Measurements from ENCODE around the gene PRKAG3. TPM values are rescaled to one million over a fixed set of nuclear protein-coding genes. Genes with fewer than 3 reads are reported as not detected.

The PRKAG3 gene
- total and polyA plus RNA-seq, 2 experiments from 2014 or later = 0.23 TPM; not detected in 1

- no peak for DNase-seq (ENCODE audit: low spot score)
- Histone ChIP-seq H3K79me2 (no peaks in the 10 kb centered on the region), H3K9me2 (replicated peaks; ENCODE audit: insufficient read depth) (no peaks in the 10 kb centered on the region), H3K27ac (no peak overlapping the region), H3K36me3 (replicated peaks; ENCODE audit: insufficient read depth, low read depth) (no peaks in the 10 kb centered on the region), H4K20me1 (ENCODE audit: insufficient read depth, poor library complexity, severe bottlenecking) (no peaks in the 10 kb centered on the region), H3K27me3 (no peaks in the 10 kb centered on the region), H2AFZ (no peak overlapping the region), H3K4me3 (no peak overlapping the region), H3K4me1 (ENCODE audit: insufficient read depth) (no peaks in the 10 kb centered on the region), H3K4me2 (no peak overlapping the region), H3K9me3 (ENCODE audit: low read depth) (no peaks in the 10 kb centered on the region)
- WGBS (ENCODE audit: low lambda C conversion rate, missing lambda C conversion rate) = 91% methylated on average over 10 of the region's 10 CpGs
- no peak for TF ChIP-seq CTCF (IDR thresholded peaks at IDR 0.05; ENCODE audit: poor library complexity)
- TF ChIP-seq EZH2 (IDR thresholded peaks at IDR 0.05; ENCODE audit: borderline replicate concordance) = no peak
- no peak for TF ChIP-seq EZH2phosphoT487 (IDR thresholded peaks at IDR 0.05; ENCODE audit: low read depth, severe bottlenecking, unreplicated experiment)
Observed at GRCh38 chr2:218826791-218827190, 4.8 kb downstream of the PRKAG3 start.

GRCh38 chr2:218824004-218824403 lies 7.6 kb downstream of the PRKAG3 start:
- no peaks in the 10 kb centered on the region for H3K79me2 ChIP-seq
- no peak for TF ChIP-seq EZH2 (IDR thresholded peaks at IDR 0.05; ENCODE audit: borderline replicate concordance)
- no peak for TF ChIP-seq CTCF (IDR thresholded peaks at IDR 0.05; ENCODE audit: poor library complexity)
- TF ChIP-seq EZH2phosphoT487 (IDR thresholded peaks at IDR 0.05; ENCODE audit: low read depth, severe bottlenecking, unreplicated experiment) = no peak
- H3K27ac ChIP-seq = no peak overlapping the region
- H3K9me2 ChIP-seq (replicated peaks; ENCODE audit: insufficient read depth) = no peaks in the 10 kb centered on the region
- no peak overlapping the region for H2AFZ ChIP-seq
- no peaks in the 10 kb centered on the region for H3K9me3 ChIP-seq (ENCODE audit: low read depth)
- H3K4me1 ChIP-seq (ENCODE audit: insufficient read depth) = no peaks in the 10 kb centered on the region
- no peaks in the 10 kb centered on the region for H4K20me1 ChIP-seq (ENCODE audit: insufficient read depth, poor library complexity, severe bottlenecking)
- no peak overlapping the region for H3K4me2 ChIP-seq
- no peak overlapping the region for H3K4me3 ChIP-seq
- DNase-seq (ENCODE audit: low spot score) = no peak
- no peaks in the 10 kb centered on the region for H3K27me3 ChIP-seq
- H3K36me3 ChIP-seq (replicated peaks; ENCODE audit: insufficient read depth, low read depth) = no peaks in the 10 kb centered on the region
- 89% methylated on average over 7 of the region's 7 CpGs for WGBS (ENCODE audit: low lambda C conversion rate, missing lambda C conversion rate)

- 91% methylated on average over 9 of the region's 9 CpGs for WGBS (ENCODE audit: low lambda C conversion rate, missing lambda C conversion rate)
- Histone ChIP-seq H3K36me3 (replicated peaks; ENCODE audit: insufficient read depth, low read depth) (no peaks in the 10 kb centered on the region), H3K9me2 (replicated peaks; ENCODE audit: insufficient read depth) (no peaks in the 10 kb centered on the region), H2AFZ (no peak overlapping the region), H3K27ac (no peak overlapping the region), H3K79me2 (no peaks in the 10 kb centered on the region), H3K9me3 (ENCODE audit: low read depth) (no peaks in the 10 kb centered on the region), H3K4me3 (no peak overlapping the region), H4K20me1 (ENCODE audit: insufficient read depth, poor library complexity, severe bottlenecking) (no peaks in the 10 kb centered on the region), H3K4me1 (ENCODE audit: insufficient read depth) (no peaks in the 10 kb centered on the region), H3K27me3 (no peaks in the 10 kb centered on the region), H3K4me2 (no peak overlapping the region)
- no peak for TF ChIP-seq CTCF (IDR thresholded peaks at IDR 0.05; ENCODE audit: poor library complexity)
- TF ChIP-seq EZH2 (IDR thresholded peaks at IDR 0.05; ENCODE audit: borderline replicate concordance) = no peak
- no peak for TF ChIP-seq EZH2phosphoT487 (IDR thresholded peaks at IDR 0.05; ENCODE audit: low read depth, severe bottlenecking, unreplicated experiment)
- DNase-seq (ENCODE audit: low spot score) = no peak
Observed at GRCh38 chr2:218823196-218823855, 8.3 kb downstream of the PRKAG3 start.
